ENCODE results near the gene INHBE. TPM values are rescaled to one million over a fixed set of nuclear protein-coding genes. Genes with fewer than 3 reads are reported as not detected.

The INHBE gene
- polyA plus RNA-seq, 3 donors, result not detected

DNA sequence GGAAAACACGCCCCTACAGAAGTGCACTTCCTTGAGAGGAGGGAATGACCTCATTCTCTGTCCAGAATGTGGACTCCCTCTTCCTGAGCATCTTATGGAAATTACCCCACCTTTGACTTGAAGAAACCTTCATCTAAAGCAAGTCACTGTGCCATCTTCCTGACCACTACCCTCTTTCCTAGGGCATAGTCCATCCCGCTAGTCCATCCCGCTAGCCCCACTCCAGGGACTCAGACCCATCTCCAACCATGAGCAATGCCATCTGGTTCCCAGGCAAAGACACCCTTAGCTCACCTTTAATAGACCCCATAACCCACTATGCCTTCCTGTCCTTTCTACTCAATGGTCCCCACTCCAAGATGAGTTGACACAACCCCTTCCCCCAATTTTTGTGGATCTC, 5.0 kb upstream of the INHBE start:
- Histone ChIP-seq H3K27me3 (ENCODE audit: control insufficient read depth in 2 of 2, insufficient read depth in 2 of 2, low read length in 2 of 2) (no peaks in the 10 kb centered on the region), H2AFZ (ENCODE audit: insufficient read depth, low read depth, low read length, poor library complexity, severe bottlenecking) (no peak overlapping the region), H3K9me3 (replicated peaks in 1 of 2; ENCODE audit: control insufficient read depth in 1 of 2, insufficient read depth in 1 of 2, low read length in 2 of 2) (no peaks in the 10 kb centered on the region), H3K4me3 (replicated peaks in 1 of 3; ENCODE audit: low read depth in 2 of 3, low read length in 3 of 3) (no peak overlapping the region), H3K4me1 (ENCODE audit: control insufficient read depth in 1 of 2, insufficient read depth in 2 of 2, low read length in 2 of 2) (peaks cover 4 to 8% of the 10 kb centered on the region in 2 donors), H4K20me1 (ENCODE audit: insufficient read depth, low read length) (no peaks in the 10 kb centered on the region), H3K36me3 (replicated peaks in 1 of 2; ENCODE audit: control insufficient read depth in 1 of 2, insufficient read depth in 2 of 2, low read length in 2 of 2) (no peaks in the 10 kb centered on the region), H3K27ac (ENCODE audit: low read depth in 1 of 2, low read length in 2 of 2) (no peak overlapping the region), H3K9ac (ENCODE audit: insufficient read depth, low read length, poor library complexity, severe bottlenecking) (no peak overlapping the region), H3K79me2 (ENCODE audit: insufficient read depth, low read length) (no peaks in the 10 kb centered on the region), H3K4me2 (replicated peaks; ENCODE audit: extremely low read depth, low read length, poor library complexity, severe bottlenecking) (no peak overlapping the region)
- intact Hi-C loops (cut with micrococcal nuclease), result loop anchor here (5.0 to 10.0 kb wide), 3 partner anchors 143 to 188 kb away; no protein-coding TSS in a partner anchor
- WGBS (ENCODE audit: insufficient coverage), result 100% methylated on average over 2 of the region's 3 CpGs
- DNase-seq, result no peak
- peaks cover 5% of the 10 kb centered on the region for H3K4me1 Mint-ChIP-seq
- no peak overlapping the region for H3K4me3 Mint-ChIP-seq
- TF ChIP-seq, protein P1, sequence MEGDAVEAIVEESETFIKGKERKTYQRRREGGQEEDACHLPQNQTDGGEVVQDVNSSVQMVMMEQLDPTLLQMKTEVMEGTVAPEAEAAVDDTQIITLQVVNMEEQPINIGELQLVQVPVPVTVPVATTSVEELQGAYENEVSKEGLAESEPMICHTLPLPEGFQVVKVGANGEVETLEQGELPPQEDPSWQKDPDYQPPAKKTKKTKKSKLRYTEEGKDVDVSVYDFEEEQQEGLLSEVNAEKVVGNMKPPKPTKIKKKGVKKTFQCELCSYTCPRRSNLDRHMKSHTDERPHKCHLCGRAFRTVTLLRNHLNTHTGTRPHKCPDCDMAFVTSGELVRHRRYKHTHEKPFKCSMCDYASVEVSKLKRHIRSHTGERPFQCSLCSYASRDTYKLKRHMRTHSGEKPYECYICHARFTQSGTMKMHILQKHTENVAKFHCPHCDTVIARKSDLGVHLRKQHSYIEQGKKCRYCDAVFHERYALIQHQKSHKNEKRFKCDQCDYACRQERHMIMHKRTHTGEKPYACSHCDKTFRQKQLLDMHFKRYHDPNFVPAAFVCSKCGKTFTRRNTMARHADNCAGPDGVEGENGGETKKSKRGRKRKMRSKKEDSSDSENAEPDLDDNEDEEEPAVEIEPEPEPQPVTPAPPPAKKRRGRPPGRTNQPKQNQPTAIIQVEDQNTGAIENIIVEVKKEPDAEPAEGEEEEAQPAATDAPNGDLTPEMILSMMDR (IDR thresholded peaks at IDR 0.05), result no peak
- H3K9me3 Mint-ChIP-seq, result no peaks in the 10 kb centered on the region
- peak overlapping the region in 1 of 7 donors; percentile 61 for H3K27ac Mint-ChIP-seq
- H3K36me3 Mint-ChIP-seq, result no peaks in the 10 kb centered on the region
- peaks cover 2 to 4% (median 3%) of the 10 kb centered on the region in 3 donors for H3K27me3 Mint-ChIP-seq (ENCODE audit: low read depth in 3 of 3)

DNA sequence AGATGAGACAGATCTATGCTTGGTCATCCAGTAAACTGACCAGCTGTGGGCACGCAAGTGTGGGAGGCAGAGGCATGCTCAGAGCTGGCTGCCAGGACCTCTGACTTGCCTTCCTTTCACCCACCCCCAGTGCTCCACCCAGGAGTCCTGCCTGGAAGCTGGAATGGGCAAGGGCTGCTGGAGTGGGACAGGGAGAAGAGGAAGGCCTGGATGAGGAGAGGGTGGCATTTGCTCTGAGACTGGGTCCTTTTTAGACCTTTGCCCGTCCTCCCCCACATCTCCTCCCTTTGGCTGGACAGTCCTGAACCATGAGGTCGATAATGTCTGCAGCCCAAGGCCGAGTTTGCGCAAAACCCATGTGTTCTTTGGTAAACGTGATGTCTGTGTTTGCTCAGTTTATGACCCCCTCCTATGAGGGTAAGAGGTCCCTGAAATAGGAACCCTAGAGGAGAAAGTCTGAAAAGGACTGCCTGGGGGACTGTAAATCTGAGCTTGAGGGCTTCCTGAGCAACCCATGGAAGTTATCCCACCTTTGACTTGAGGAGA, 3.8 kb upstream of the INHBE start:
- H3K9me3 Mint-ChIP-seq, result peaks cover 0 to 2% (median 0%) of the 10 kb centered on the region in 7 donors
- intact Hi-C loops (cut with micrococcal nuclease), result loop anchor here (5.0 to 10.0 kb wide), 3 partner anchors 144 to 189 kb away; no protein-coding TSS in a partner anchor
- Histone ChIP-seq H3K27me3 (ENCODE audit: control insufficient read depth in 2 of 2, insufficient read depth in 2 of 2, low read length in 2 of 2) (no peaks in the 10 kb centered on the region), H3K36me3 (replicated peaks in 1 of 2; ENCODE audit: control insufficient read depth in 1 of 2, insufficient read depth in 2 of 2, low read length in 2 of 2) (no peaks in the 10 kb centered on the region), H3K4me3 (replicated peaks in 1 of 3; ENCODE audit: low read depth in 2 of 3, low read length in 3 of 3) (no peak overlapping the region), H3K9ac (ENCODE audit: insufficient read depth, low read length, poor library complexity, severe bottlenecking) (no peak overlapping the region), H3K79me2 (ENCODE audit: insufficient read depth, low read length) (no peaks in the 10 kb centered on the region), H2AFZ (ENCODE audit: insufficient read depth, low read depth, low read length, poor library complexity, severe bottlenecking) (no peak overlapping the region), H4K20me1 (ENCODE audit: insufficient read depth, low read length) (no peaks in the 10 kb centered on the region), H3K4me2 (replicated peaks; ENCODE audit: extremely low read depth, low read length, poor library complexity, severe bottlenecking) (no peak overlapping the region), H3K9me3 (replicated peaks in 1 of 2; ENCODE audit: control insufficient read depth in 1 of 2, insufficient read depth in 1 of 2, low read length in 2 of 2) (no peaks in the 10 kb centered on the region), H3K27ac (ENCODE audit: low read depth in 1 of 2, low read length in 2 of 2) (no peak overlapping the region), H3K4me1 (ENCODE audit: control insufficient read depth in 1 of 2, insufficient read depth in 2 of 2, low read length in 2 of 2) (peaks cover 4 to 9% of the 10 kb centered on the region in 2 donors)
- TF ChIP-seq, protein P1 (IDR thresholded peaks at IDR 0.05), result no peak
- H3K36me3 Mint-ChIP-seq, result no peaks in the 10 kb centered on the region
- 67% methylated on average over 1 of the region's 6 CpGs for WGBS (ENCODE audit: insufficient coverage)
- peaks cover 6 to 12% (median 7%) of the 10 kb centered on the region in 3 donors for H3K27me3 Mint-ChIP-seq (ENCODE audit: low read depth in 3 of 3)
- H3K4me3 Mint-ChIP-seq, result no peak overlapping the region
- DNase-seq, result no peak
- peak overlapping the region in 1 of 7 donors; percentile 58 for H3K27ac Mint-ChIP-seq
- H3K4me1 Mint-ChIP-seq, result peaks cover 13% of the 10 kb centered on the region
